Suprapubic skin (tissue), 4 donors: ENCODE results near the gene CEP126. TPM values are rescaled to one million over a fixed set of nuclear protein-coding genes. Genes with fewer than 3 reads are reported as not detected.

Source experiments
- DNase-seq, 2 donors: peaks; one replicate each; pipeline ENCODE4 v3.0.0-alpha.2; 2019; ENCODE audit warnings: low spot score in 2 of 2
- H3K27ac ChIP-seq: fragments of 200-600 bp; sonication (generic); one replicate; pipeline ENCODE4 v1.5.1; 2019
- H3K27me3 ChIP-seq: fragments of 200-600 bp; sonication (generic); one replicate; pipeline ENCODE4 v1.5.1; 2019
- H3K36me3 ChIP-seq: fragments of 200-600 bp; sonication (generic); one replicate; pipeline ENCODE4 v1.5.1; 2019
- H3K4me1 ChIP-seq: fragments of 200-600 bp; sonication (generic); one replicate; pipeline ENCODE4 v1.5.1; 2019
- H3K4me3 ChIP-seq: fragments of 200-600 bp; sonication (generic); one replicate; pipeline ENCODE4 v1.5.1; 2019; ENCODE audit warnings: mild to moderate bottlenecking
- H3K9me3 ChIP-seq: fragments of 200-600 bp; sonication (generic); one replicate; pipeline ENCODE4 v1.5.1; 2019
- CTCF ChIP-seq, 2 donors: fragments of 200-600 bp in 1 of 2; fragments of 450-650 bp in 1 of 2; sonication (generic) in 1 of 2; IDR thresholded peaks; one replicate each; pipeline ENCODE4 v1.5.1; 2016 to 2019; ENCODE audit warnings: antibody characterized with exemption in 2 of 2, mild to moderate bottlenecking in 1 of 2, moderate library complexity in 1 of 2
- EP300 ChIP-seq: sonication (generic); formaldehyde crosslinking; IDR thresholded peaks from one replicate; pipeline ENCODE4 v1.6.1; 2017; ENCODE audit warnings: antibody characterized with exemption
- POLR2A ChIP-seq, 2 donors: fragments of 450-650 bp; IDR thresholded peaks; one replicate each; pipeline ENCODE4 v1.6.1; 2017; ENCODE audit warnings: antibody characterized with exemption in 2 of 2, mild to moderate bottlenecking in 2 of 2, moderate library complexity in 2 of 2
- POLR2AphosphoS5 ChIP-seq, 3 donors: sonication (generic); formaldehyde crosslinking; IDR thresholded peaks; one replicate each; pipeline ENCODE4 v1.6.1; 2017; ENCODE audit warnings: antibody characterized with exemption in 3 of 3
- WGBS: methylation state at CpG from one replicate; pipeline ENCODE4 v1.1.5; 2018; 5-methylcytosine and 5-hydroxymethylcytosine counted together
- total RNA-seq, 4 donors: library from RNA; depleted of rRNA; stranded (reverse); fragments of >200 nt; gene quantifications; one replicate each; pipeline ENCODE4 v1.1.0, GENCODE V29; 2016

Gene CEP126
- total RNA-seq, 4 donors from 2014 or later: 2.4 to 10.2 (median 4.6) TPM

- 92% methylated on average over 3 of the region's 3 CpGs for WGBS
- H3K4me3 ChIP-seq: no peak overlapping the region
- TF ChIP-seq POLR2AphosphoS5 (IDR thresholded peaks at IDR 0.05) (no peak), EP300 (no peak), POLR2A (IDR thresholded peaks at IDR 0.05) (no peak), CTCF (IDR thresholded peaks at IDR 0.05) (no peak)
- DNase-seq: no peak
- H3K36me3 ChIP-seq: peaks cover 4% of the 10 kb centered on the region
- H3K4me1 ChIP-seq: no peaks in the 10 kb centered on the region
- H3K27me3 ChIP-seq: no peaks in the 10 kb centered on the region
- H3K9me3 ChIP-seq: no peaks in the 10 kb centered on the region
- no peak overlapping the region for H3K27ac ChIP-seq
These were observed 87.0 kb downstream of the CEP126 start for GRCh38 chr11:102001657-102002338.

- Histone ChIP-seq H3K4me1 (peaks cover 8% of the 10 kb centered on the region), H3K27ac (no peak overlapping the region), H3K27me3 (no peaks in the 10 kb centered on the region), H3K36me3 (no peaks in the 10 kb centered on the region), H3K9me3 (no peaks in the 10 kb centered on the region), H3K4me3 (no peak overlapping the region)
- TF ChIP-seq POLR2AphosphoS5 (IDR thresholded peaks at IDR 0.05): no peak
- no peak for TF ChIP-seq CTCF (IDR thresholded peaks at IDR 0.05)
- TF ChIP-seq POLR2A (IDR thresholded peaks at IDR 0.05): no peak
- no peak for TF ChIP-seq EP300
- no peak for DNase-seq
These were observed 89.4 kb downstream of the CEP126 start for GRCh38 chr11:102004220-102004619.

GRCh38 chr11:102005306-102005705 is 90.5 kb downstream of the CEP126 start:
- H3K4me3 ChIP-seq: no peak overlapping the region
- H3K27ac ChIP-seq: no peak overlapping the region
- DNase-seq: no peak
- H3K36me3 ChIP-seq: no peaks in the 10 kb centered on the region
- no peaks in the 10 kb centered on the region for H3K27me3 ChIP-seq
- peaks cover 13% of the 10 kb centered on the region for H3K4me1 ChIP-seq
- WGBS: 75% methylated on average over 4 of the region's 4 CpGs
- no peak for TF ChIP-seq CTCF (IDR thresholded peaks at IDR 0.05)
- no peak for TF ChIP-seq POLR2AphosphoS5 (IDR thresholded peaks at IDR 0.05)
- no peak for TF ChIP-seq EP300
- TF ChIP-seq POLR2A (IDR thresholded peaks at IDR 0.05): no peak
- H3K9me3 ChIP-seq: no peaks in the 10 kb centered on the region

- Histone ChIP-seq H3K4me3 (no peak overlapping the region), H3K27ac (peak overlapping the region; percentile 41), H3K36me3 (no peaks in the 10 kb centered on the region), H3K9me3 (no peaks in the 10 kb centered on the region), H3K27me3 (no peaks in the 10 kb centered on the region), H3K4me1 (peaks cover 27% of the 10 kb centered on the region)
- WGBS: 86% methylated on average over 7 of the region's 7 CpGs
- TF ChIP-seq POLR2AphosphoS5 (IDR thresholded peaks at IDR 0.05) (no peak), POLR2A (IDR thresholded peaks at IDR 0.05) (no peak), CTCF (IDR thresholded peaks at IDR 0.05) (no peak), EP300 (no peak)
- no peak for DNase-seq
These were observed 92.2 kb downstream of the CEP126 start for GRCh38 chr11:102006835-102007566.

GRCh38 chr11:102007567-102008437 is 93.0 kb downstream of the CEP126 start:
- DNase-seq: no peak
- peaks cover 27% of the 10 kb centered on the region for H3K4me1 ChIP-seq
- no peaks in the 10 kb centered on the region for H3K27me3 ChIP-seq
- 20% methylated on average over 4 of the region's 4 CpGs for WGBS
- no peaks in the 10 kb centered on the region for H3K36me3 ChIP-seq
- H3K9me3 ChIP-seq: no peaks in the 10 kb centered on the region
- TF ChIP-seq CTCF (IDR thresholded peaks at IDR 0.05) (peak; percentile 15 to 34), POLR2A (IDR thresholded peaks at IDR 0.05) (no peak)
- H3K4me3 ChIP-seq: no peak overlapping the region
- H3K27ac ChIP-seq: peak overlapping the region; percentile 41
